Mammary epithelial cell (primary cell): Measurements from ENCODE around the gene PACSIN2.

Experiments
- EZH2 ChIP-seq: IDR thresholded peaks from 2 replicates; pipeline ENCODE4 v1.6.1; 2012; ENCODE audit warnings: low read length, inconsistent platforms, borderline replicate concordance
- TF ChIP-seq, protein P1 (sequence below), 2 donors: IDR thresholded peaks in 1 of 2; conservative IDR thresholded peaks in 1 of 2; 2 replicates each; pipeline ENCODE4 v1.5.1; 2011 to 2012; ENCODE audit warnings: inconsistent platforms in 2 of 2, low read length in 2 of 2, mild to moderate bottlenecking in 2 of 2, control low read depth in 1 of 2, low read depth in 1 of 2; ENCODE audit not compliant: insufficient read depth in 1 of 2; ENCODE audit errors: extremely low read depth in 1 of 2

DNA sequence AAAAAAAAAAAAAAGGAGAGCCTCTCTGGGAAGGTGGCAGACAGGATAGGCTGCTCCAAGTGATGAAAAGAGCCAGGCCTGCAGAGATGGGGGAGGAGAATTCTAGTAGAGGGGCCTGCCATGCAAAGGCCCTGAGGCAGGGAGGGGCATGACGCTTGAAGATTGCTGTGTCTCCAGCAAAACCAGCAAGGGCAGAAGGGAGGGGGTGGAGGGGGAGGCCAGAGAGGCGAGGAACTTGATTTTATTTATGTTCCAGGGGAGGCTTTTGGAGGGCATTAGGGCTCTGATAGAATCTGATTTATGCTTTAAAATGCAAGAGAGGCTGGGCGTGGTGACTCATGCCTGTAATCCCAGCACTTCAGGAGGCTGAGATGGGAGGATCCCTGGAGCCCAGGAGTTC, 16.7 kb upstream of the PACSIN2 start:
- TF ChIP-seq, protein P1, sequence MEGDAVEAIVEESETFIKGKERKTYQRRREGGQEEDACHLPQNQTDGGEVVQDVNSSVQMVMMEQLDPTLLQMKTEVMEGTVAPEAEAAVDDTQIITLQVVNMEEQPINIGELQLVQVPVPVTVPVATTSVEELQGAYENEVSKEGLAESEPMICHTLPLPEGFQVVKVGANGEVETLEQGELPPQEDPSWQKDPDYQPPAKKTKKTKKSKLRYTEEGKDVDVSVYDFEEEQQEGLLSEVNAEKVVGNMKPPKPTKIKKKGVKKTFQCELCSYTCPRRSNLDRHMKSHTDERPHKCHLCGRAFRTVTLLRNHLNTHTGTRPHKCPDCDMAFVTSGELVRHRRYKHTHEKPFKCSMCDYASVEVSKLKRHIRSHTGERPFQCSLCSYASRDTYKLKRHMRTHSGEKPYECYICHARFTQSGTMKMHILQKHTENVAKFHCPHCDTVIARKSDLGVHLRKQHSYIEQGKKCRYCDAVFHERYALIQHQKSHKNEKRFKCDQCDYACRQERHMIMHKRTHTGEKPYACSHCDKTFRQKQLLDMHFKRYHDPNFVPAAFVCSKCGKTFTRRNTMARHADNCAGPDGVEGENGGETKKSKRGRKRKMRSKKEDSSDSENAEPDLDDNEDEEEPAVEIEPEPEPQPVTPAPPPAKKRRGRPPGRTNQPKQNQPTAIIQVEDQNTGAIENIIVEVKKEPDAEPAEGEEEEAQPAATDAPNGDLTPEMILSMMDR (conservative IDR thresholded peaks at IDR 0.05 in 1 of 2, IDR thresholded peaks at IDR 0.05 in 1 of 2; ENCODE audit: extremely low read depth in 1 of 2, insufficient read depth in 1 of 2, low read depth in 1 of 2, low read length in 2 of 2), result no peak
- TF ChIP-seq EZH2, result no peak
